HG03460 (cell line): Measurements from ENCODE around the gene MZF1.

ENCODE experiments used
- ATAC-seq: cut with Tn5 transposase; IDR thresholded peaks from one replicate; pipeline ENCODE4 v1.9.1; 2021; ENCODE audit not compliant: unreplicated experiment

MZF1 gene

DNA sequence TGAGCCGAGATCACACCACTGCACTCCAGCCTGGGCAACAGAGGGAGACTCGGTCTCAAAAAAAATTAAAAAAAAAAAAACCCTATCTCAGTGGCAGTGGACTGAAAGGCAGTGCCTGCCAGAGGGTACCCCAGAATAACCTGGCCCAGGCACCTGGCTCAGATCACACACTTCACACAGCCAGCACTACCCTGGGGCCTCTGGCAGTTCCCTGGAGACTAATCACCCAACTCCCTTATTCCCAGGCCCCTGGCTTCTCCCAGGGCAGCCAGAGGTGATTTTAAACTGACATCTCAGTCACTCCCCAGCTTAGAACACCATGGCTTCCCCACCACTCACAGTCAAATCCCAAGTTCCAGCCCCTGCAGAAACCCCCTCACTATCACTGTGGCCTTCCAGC is 57.9 kb downstream of the MZF1 start:
- ATAC-seq: no peak

DNA sequence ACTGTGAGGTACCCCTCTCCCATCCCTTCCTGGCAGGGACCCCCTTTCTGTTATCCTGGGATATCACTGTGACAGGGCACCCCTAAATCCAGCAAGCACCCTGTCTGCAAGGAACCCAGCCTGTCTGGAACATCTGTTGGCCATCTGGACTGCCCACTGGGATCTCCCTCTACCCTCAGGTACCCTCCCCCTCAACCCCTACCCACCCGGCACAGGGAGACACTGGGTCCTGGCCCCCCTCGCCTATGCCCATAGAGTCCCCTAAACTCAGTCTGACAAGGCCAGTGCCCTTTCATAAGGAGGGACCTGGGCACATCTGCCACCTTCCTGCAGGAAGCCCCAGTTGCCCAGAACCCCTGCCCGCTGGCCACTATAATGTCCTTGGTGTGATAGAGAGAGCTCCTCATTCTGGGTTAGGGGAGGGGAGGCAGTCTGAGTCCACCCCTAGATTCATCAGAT is 58.5 kb downstream of the MZF1 start:
- ATAC-seq: no peak

DNA sequence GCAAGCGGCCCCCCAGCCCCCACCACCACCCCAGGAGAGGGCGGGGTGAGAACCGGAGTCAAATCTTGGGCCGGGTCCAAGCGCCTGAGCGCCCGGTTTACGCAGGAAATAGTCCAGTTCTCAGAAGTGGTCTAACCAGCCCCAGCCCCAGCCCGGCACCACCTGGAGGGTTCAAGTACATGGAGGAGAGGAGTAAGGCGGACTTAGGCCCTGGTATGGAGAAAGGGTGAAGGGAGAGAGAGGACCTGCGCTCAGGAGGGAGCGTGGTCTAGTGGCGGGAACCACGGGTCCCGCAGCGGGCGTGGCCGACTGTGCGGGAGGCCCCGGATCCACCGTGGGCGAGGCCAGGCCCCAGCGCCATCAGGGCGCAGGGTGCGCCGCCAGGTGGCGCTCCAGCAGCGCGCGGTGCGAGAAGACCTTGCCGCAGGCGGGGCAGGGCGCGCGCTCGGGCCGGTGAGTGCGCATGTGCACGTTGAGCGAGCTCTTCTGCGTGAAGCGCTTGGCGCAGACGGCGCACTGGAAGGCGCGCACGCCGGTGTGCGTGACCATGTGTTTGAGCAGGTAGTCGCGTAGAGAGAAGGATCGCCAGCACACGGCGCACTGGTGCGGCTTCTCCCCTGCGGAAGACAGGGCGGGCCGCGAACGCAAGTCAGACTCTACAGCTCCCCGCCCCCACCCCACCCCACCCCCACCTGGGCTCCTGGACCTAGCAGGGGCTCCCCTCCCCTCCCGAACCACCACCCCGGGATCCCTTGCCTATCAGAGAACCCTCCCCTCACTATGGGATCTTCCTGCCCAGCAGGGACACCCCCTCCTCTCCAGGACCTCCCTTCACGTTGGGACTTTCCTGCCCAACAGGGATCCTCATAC is 59.2 kb downstream of the MZF1 start:
- ATAC-seq: peak; percentile 58

DNA sequence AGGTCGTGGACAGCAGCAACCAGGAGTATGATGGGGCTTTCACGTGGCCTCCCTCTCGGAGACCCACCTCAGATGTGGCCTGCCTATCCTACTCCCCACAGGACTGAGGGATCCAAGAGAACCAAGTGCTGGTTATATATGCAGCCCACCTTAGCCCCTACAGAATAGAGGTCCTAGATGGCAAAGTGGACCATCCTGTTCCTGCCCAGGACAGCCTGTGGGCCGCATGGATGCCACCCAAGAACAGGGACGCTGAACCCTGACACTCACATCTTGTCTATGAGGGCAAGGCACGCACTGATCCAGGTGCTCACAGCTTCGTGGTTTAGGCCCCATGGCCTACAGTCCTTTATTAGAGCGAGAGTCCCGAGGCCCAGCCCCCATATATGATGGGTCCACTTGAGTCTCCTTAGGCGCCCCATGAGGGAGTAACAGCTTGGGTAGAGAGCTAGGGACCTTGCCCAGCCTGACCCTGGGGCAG is 59.9 kb downstream of the MZF1 start:
- no peak for ATAC-seq
